Measurements from ENCODE around the gene OR10A3. TPM values are rescaled to one million over a fixed set of nuclear protein-coding genes. Genes with fewer than 3 reads are reported as not detected.
A peak's percentile ranks its signal among the peaks of the same experiment; 100 is the strongest.

Gene OR10A3
- total RNA-seq, 3 donors from 2014 or later, result not detected

DNA sequence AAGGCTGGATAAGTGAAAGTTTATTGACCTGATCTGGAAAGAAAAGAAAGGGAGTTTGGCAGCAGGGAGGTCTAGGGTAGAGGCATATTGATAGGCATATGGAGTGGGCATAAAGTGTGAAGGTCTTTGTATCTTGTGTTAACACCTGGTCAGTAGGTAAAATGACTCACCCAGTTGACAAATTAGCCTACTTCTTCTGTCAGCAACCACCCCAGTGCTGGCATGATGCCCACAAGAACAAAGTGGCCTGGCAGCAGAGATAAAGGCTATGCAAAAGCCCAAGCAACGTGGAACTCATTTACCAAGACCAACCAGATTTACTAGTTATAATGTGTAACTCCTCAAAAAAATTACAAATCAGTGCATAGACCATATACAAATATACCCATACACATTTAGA is 4.9 kb downstream of the OR10A3 start:
- DNase-seq, result peak; percentile 31 to 71 (median 56)
- peak; percentile 51 for ATAC-seq
- Histone ChIP-seq H3K36me3 (ENCODE audit: low read depth) (no peaks in the 10 kb centered on the region), H3K9me3 (no peaks in the 10 kb centered on the region), H3K4me1 (ENCODE audit: low read depth) (no peaks in the 10 kb centered on the region), H3K4me3 (no peak overlapping the region)
- TF ChIP-seq CTCF (IDR thresholded peaks at IDR 0.05), result no peak
- intact Hi-C loops (cut with DNase I, micrococcal nuclease), result no loop called here

- Histone ChIP-seq H3K36me3 (ENCODE audit: low read depth) (no peaks in the 10 kb centered on the region), H3K4me1 (ENCODE audit: low read depth) (no peaks in the 10 kb centered on the region), H3K9me3 (no peaks in the 10 kb centered on the region), H3K4me3 (no peak within 1 kb of the TSS)
- DNase-seq (no peak), ATAC-seq (no peak)
- TF ChIP-seq CTCF (IDR thresholded peaks at IDR 0.05), result no peak
- intact Hi-C loops (cut with DNase I, micrococcal nuclease), result no loop called here
These were observed 10.3 kb downstream of the OR10A3 start, which contains the start of gene OR10A6 for GRCh38 chr11:7931168-7931567. Gene OR10A6, minus strand, starts transcription at chr11:7931268. Its CDS starts 2,606 bp downstream, at chr11:7928662.

GRCh38 chr11:7927635-7928034 is 13.9 kb downstream of the OR10A3 start:
- ATAC-seq (no peak), DNase-seq (no peak)
- Histone ChIP-seq H3K9me3 (no peaks in the 10 kb centered on the region), H3K36me3 (ENCODE audit: low read depth) (no peaks in the 10 kb centered on the region), H3K4me3 (no peak overlapping the region), H3K4me1 (ENCODE audit: low read depth) (no peaks in the 10 kb centered on the region)
- intact Hi-C loops (cut with DNase I, micrococcal nuclease), result no loop called here
- no peak for TF ChIP-seq CTCF (IDR thresholded peaks at IDR 0.05)

- no peak for TF ChIP-seq CTCF (IDR thresholded peaks at IDR 0.05)
- Histone ChIP-seq H3K36me3 (ENCODE audit: low read depth) (no peaks in the 10 kb centered on the region), H3K4me1 (ENCODE audit: low read depth) (no peaks in the 10 kb centered on the region), H3K9me3 (no peaks in the 10 kb centered on the region), H3K4me3 (no peak overlapping the region)
- intact Hi-C loops (cut with DNase I, micrococcal nuclease), result no loop called here
- DNase-seq (no peak), ATAC-seq (no peak)
These were observed 17.0 kb downstream of the OR10A3 start for GRCh38 chr11:7924536-7924935.

DNA sequence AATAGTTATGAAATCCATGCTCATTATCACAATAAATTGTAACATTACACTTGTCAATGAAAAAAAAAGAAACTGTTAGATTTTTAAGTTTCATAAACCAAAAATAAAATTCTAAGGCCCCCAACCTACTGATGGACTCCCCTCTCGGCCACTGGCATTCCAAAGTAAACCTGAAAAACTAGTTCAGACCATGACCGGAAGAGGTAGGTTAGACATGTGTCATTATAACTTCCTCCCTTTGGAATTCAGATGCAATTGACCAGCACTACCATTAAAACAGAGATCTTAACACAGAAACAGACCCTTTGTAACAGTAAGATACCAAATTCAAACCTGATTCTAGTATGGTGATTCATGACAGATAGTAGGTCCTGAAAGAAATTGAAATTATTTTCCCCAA is 23.4 kb downstream of the OR10A3 start:
- ATAC-seq, result no peak
- H3K4me1 ChIP-seq (ENCODE audit: low read depth), result no peaks in the 10 kb centered on the region
- DNase-seq, result no peak
- intact Hi-C loops (cut with DNase I, micrococcal nuclease), result no loop called here
- no peak overlapping the region for H3K4me3 ChIP-seq
- no peaks in the 10 kb centered on the region for H3K36me3 ChIP-seq (ENCODE audit: low read depth)
- no peaks in the 10 kb centered on the region for H3K9me3 ChIP-seq
- TF ChIP-seq CTCF (IDR thresholded peaks at IDR 0.05), result no peak

- Histone ChIP-seq H3K4me3 (no peak overlapping the region), H3K4me1 (ENCODE audit: low read depth) (no peaks in the 10 kb centered on the region), H3K36me3 (ENCODE audit: low read depth) (no peaks in the 10 kb centered on the region), H3K9me3 (no peaks in the 10 kb centered on the region)
- intact Hi-C loops (cut with DNase I, micrococcal nuclease), result no loop called here
- ATAC-seq (no peak), DNase-seq (no peak)
- no peak for TF ChIP-seq CTCF (IDR thresholded peaks at IDR 0.05)
These were observed 30.5 kb downstream of the OR10A3 start for GRCh38 chr11:7911011-7911410.
